GM12878 (cell line): ENCODE measurements around the gene FBXL19.
A peak's percentile ranks its signal among the peaks of the same experiment; 100 is the strongest.

Experiments
- CEBPB ChIP-seq, 2 experiments: fragments of 150-350 bp in 1 of 2; IDR thresholded peaks; 2 replicates each; pipeline ENCODE4 v1.6.1; 2012 to 2014; ENCODE audit warnings: low read depth in 2 of 2, low read length in 2 of 2, borderline replicate concordance in 1 of 2, inconsistent platforms in 1 of 2
- CHD2 ChIP-seq: IDR thresholded peaks from 2 replicates; pipeline ENCODE4 v1.6.1; 2011; ENCODE audit warnings: low read depth, low read length, improper control_type of control experiment, borderline replicate concordance
- CREB1 ChIP-seq: IDR thresholded peaks from 2 replicates; pipeline ENCODE4 v1.6.1; 2012; ENCODE audit warnings: low read depth, mild to moderate bottlenecking, inconsistent platforms
- EZH2 ChIP-seq: IDR thresholded peaks from 2 replicates; pipeline ENCODE4 v1.6.1; 2012; ENCODE audit warnings: low read depth, mild to moderate bottlenecking, control low read depth, inconsistent platforms, low read length, borderline replicate concordance; ENCODE audit not compliant: control insufficient read depth
- HDAC2 ChIP-seq: fragments of 200-600 bp; sonication (generic); IDR thresholded peaks from 2 replicates; pipeline ENCODE4 v1.6.1; 2017
- MEF2A ChIP-seq: IDR thresholded peaks from 2 replicates; pipeline ENCODE4 v1.6.1; 2011; ENCODE audit warnings: low read depth, mild to moderate bottlenecking, low read length, moderate library complexity; ENCODE audit not compliant: insufficient read depth
- NFYB ChIP-seq: IDR thresholded peaks from 2 replicates; pipeline ENCODE4 v1.6.1; 2011; ENCODE audit warnings: low read depth, mild to moderate bottlenecking, low read length, improper control_type of control experiment, moderate library complexity; ENCODE audit not compliant: insufficient read depth
- POLR2A ChIP-seq: IDR thresholded peaks from 2 replicates; pipeline ENCODE4 v1.6.1; 2011; ENCODE audit warnings: low read depth, mild to moderate bottlenecking, low read length
- SMARCA5 ChIP-seq: fragments of 450-650 bp; IDR thresholded peaks from 2 replicates; pipeline ENCODE4 v1.6.1; 2017; ENCODE audit warnings: mild to moderate bottlenecking
- TF ChIP-seq, protein P1 (sequence below): IDR thresholded peaks from 2 replicates; pipeline ENCODE4 v1.6.1; 2012; ENCODE audit warnings: low read depth, low read length, improper control_type of control experiment
- TF ChIP-seq, protein P2 (sequence below), 3 experiments: IDR thresholded peaks in 2 of 3; conservative IDR thresholded peaks in 1 of 3; 2 replicates each; pipeline ENCODE4 v1.5.1; 2011; ENCODE audit warnings: low read depth in 3 of 3, low read length in 3 of 3, mild to moderate bottlenecking in 3 of 3, control low read depth in 2 of 3, moderate library complexity in 2 of 3, inconsistent platforms in 1 of 3, mixed read lengths in 1 of 3; ENCODE audit not compliant: control insufficient read depth in 2 of 3, insufficient read depth in 1 of 3; ENCODE audit errors: extremely low read depth in 1 of 3
- TF ChIP-seq, protein P3 (sequence below): fragments of 450-650 bp; formaldehyde crosslinking; IDR thresholded peaks from 2 replicates; pipeline ENCODE4 v1.4.0; 2020; ENCODE audit warnings: mild to moderate bottlenecking, moderate library complexity

DNA sequence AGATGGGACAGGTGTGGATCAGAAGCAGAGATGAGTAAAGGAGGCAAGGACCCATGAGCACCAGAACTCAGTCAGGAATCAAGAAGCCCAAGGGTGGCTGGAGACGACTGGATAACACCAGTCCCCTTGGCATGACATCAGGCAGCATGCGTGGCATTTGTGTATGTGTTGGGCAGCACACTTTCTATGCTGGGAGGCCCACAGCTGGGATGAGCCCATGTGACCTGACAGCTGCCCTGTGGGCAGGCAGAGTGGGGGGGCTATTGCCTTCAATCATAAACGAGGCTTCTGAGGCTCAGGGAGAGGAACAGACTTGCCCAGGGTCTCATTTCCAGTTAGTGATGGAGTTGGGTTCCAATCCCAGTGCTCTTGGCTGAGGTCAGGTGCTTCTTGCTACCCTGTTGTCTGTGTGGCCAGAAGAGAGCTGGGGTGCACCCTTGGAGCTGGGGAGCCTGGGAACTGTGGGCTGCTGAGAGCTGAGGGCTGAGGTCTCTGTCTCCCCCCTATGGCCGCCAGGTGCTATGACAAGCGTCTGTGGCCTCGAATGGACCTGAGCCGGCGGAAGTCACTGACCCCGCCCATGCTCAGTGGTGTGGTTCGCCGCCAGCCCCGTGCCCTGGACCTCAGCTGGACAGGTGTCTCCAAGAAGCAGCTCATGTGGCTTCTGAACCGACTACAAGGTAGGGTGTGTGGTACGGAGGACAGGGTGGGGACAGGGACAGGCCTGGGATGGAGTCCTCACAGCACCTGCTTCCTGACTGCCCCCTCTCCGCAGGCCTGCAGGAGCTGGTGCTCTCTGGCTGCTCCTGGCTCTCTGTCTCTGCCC lies 18.4 kb downstream of the FBXL19 start:
- TF ChIP-seq POLR2A (no peak), CEBPB (IDR thresholded peaks at IDR 0.05; ENCODE audit: borderline replicate concordance in 1 of 2, low read depth in 2 of 2, low read length in 2 of 2) (no peak; a peak in 1 of 4 replicates), HDAC2 (no peak), NFYB (no peak), CHD2 (no peak), MEF2A (no peak), EZH2 (no peak), SMARCA5 (no peak; the same call in 1 of the 2 replicates), CREB1 (no peak)
- TF ChIP-seq, protein P1, sequence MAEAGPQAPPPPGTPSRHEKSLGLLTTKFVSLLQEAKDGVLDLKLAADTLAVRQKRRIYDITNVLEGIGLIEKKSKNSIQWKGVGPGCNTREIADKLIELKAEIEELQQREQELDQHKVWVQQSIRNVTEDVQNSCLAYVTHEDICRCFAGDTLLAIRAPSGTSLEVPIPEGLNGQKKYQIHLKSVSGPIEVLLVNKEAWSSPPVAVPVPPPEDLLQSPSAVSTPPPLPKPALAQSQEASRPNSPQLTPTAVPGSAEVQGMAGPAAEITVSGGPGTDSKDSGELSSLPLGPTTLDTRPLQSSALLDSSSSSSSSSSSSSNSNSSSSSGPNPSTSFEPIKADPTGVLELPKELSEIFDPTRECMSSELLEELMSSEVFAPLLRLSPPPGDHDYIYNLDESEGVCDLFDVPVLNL, result no peak
- TF ChIP-seq, protein P2, sequence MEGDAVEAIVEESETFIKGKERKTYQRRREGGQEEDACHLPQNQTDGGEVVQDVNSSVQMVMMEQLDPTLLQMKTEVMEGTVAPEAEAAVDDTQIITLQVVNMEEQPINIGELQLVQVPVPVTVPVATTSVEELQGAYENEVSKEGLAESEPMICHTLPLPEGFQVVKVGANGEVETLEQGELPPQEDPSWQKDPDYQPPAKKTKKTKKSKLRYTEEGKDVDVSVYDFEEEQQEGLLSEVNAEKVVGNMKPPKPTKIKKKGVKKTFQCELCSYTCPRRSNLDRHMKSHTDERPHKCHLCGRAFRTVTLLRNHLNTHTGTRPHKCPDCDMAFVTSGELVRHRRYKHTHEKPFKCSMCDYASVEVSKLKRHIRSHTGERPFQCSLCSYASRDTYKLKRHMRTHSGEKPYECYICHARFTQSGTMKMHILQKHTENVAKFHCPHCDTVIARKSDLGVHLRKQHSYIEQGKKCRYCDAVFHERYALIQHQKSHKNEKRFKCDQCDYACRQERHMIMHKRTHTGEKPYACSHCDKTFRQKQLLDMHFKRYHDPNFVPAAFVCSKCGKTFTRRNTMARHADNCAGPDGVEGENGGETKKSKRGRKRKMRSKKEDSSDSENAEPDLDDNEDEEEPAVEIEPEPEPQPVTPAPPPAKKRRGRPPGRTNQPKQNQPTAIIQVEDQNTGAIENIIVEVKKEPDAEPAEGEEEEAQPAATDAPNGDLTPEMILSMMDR (IDR thresholded peaks at IDR 0.05 in 2 of 3, conservative IDR thresholded peaks at IDR 0.05 in 1 of 3; ENCODE audit: control insufficient read depth in 2 of 3, extremely low read depth in 1 of 3, insufficient read depth in 1 of 3, low read depth in 3 of 3, low read length in 3 of 3), result peak; percentile 94 to 99 (median 95)
- TF ChIP-seq, protein P3, sequence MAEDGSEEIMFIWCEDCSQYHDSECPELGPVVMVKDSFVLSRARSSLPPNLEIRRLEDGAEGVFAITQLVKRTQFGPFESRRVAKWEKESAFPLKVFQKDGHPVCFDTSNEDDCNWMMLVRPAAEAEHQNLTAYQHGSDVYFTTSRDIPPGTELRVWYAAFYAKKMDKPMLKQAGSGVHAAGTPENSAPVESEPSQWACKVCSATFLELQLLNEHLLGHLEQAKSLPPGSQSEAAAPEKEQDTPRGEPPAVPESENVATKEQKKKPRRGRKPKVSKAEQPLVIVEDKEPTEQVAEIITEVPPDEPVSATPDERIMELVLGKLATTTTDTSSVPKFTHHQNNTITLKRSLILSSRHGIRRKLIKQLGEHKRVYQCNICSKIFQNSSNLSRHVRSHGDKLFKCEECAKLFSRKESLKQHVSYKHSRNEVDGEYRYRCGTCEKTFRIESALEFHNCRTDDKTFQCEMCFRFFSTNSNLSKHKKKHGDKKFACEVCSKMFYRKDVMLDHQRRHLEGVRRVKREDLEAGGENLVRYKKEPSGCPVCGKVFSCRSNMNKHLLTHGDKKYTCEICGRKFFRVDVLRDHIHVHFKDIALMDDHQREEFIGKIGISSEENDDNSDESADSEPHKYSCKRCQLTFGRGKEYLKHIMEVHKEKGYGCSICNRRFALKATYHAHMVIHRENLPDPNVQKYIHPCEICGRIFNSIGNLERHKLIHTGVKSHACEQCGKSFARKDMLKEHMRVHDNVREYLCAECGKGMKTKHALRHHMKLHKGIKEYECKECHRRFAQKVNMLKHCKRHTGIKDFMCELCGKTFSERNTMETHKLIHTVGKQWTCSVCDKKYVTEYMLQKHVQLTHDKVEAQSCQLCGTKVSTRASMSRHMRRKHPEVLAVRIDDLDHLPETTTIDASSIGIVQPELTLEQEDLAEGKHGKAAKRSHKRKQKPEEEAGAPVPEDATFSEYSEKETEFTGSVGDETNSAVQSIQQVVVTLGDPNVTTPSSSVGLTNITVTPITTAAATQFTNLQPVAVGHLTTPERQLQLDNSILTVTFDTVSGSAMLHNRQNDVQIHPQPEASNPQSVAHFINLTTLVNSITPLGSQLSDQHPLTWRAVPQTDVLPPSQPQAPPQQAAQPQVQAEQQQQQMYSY (CRISPR knock-in tag), result no peak
